ES-I3 (cell line): Measurements from ENCODE around the gene ANGPTL3.
"Not testable (repeated sequence)": the region's sequence is repeated elsewhere in the genome, so short reads cannot be mapped to it uniquely, and the experiment has no call there.

Experiments used
- H3K36me3 ChIP-seq: 2 replicates; pipeline ENCODE4 v1.6.1; 2013; ENCODE audit warnings: mild to moderate bottlenecking, low read length, control low read depth, moderate library complexity; ENCODE audit not compliant: insufficient read depth
- H3K4me1 ChIP-seq: 2 replicates; pipeline ENCODE4 v1.6.1; 2013; ENCODE audit warnings: mild to moderate bottlenecking, control low read depth, low read length; ENCODE audit not compliant: insufficient read depth
- H3K9ac ChIP-seq: 2 replicates; pipeline ENCODE4 v1.6.1; 2013; ENCODE audit warnings: low read depth, mild to moderate bottlenecking, low read length, moderate library complexity
- H3K9me3 ChIP-seq: 2 replicates; pipeline ENCODE4 v1.6.1; 2013; ENCODE audit warnings: mild to moderate bottlenecking, low read length, moderate library complexity; ENCODE audit not compliant: control insufficient read depth, insufficient read depth

ANGPTL3 gene

GRCh38 chr1:62599044-62599443, 1.7 kb downstream of the ANGPTL3 start:
- H3K9ac ChIP-seq = no peak overlapping the region
- no peaks in the 10 kb centered on the region for H3K36me3 ChIP-seq
- H3K4me1 ChIP-seq = peaks cover 2% of the 10 kb centered on the region; the same call in 1 of the 2 replicates
- no peaks in the 10 kb centered on the region for H3K9me3 ChIP-seq

GRCh38 chr1:62601457-62601856, 4.1 kb downstream of the ANGPTL3 start:
- Histone ChIP-seq H3K9me3 (no peaks in the 10 kb centered on the region), H3K36me3 (no peaks in the 10 kb centered on the region), H3K4me1 (no peaks in the 10 kb centered on the region), H3K9ac (no peak overlapping the region)

- Histone ChIP-seq H3K4me1 (peaks cover 3% of the 10 kb centered on the region; the same call in 1 of the 2 replicates), H3K36me3 (no peaks in the 10 kb centered on the region), H3K9ac (no peak overlapping the region), H3K9me3 (no peaks in the 10 kb centered on the region)
These were observed 11.6 kb downstream of the ANGPTL3 start for GRCh38 chr1:62608905-62609304.

GRCh38 chr1:62610588-62610987, 13.3 kb downstream of the ANGPTL3 start:
- not testable (repeated sequence) for H3K36me3 ChIP-seq, H3K9me3 ChIP-seq

GRCh38 chr1:62612770-62613169, 15.4 kb downstream of the ANGPTL3 start:
- no peaks in the 10 kb centered on the region for H3K9me3 ChIP-seq
- H3K36me3 ChIP-seq = no peaks in the 10 kb centered on the region
- peaks cover 3% of the 10 kb centered on the region; the same call in 1 of the 2 replicates for H3K4me1 ChIP-seq
- no peak overlapping the region for H3K9ac ChIP-seq

More at GRCh38 chr1:62610588-62610987, 13.3 kb downstream of the ANGPTL3 start:
- not testable (repeated sequence) for H3K9ac ChIP-seq, H3K4me1 ChIP-seq

GRCh38 chr1:62613325-62613727, 16.0 kb downstream of the ANGPTL3 start:
- no peaks in the 10 kb centered on the region for H3K9me3 ChIP-seq
- H3K9ac ChIP-seq = no peak overlapping the region; the same call in 1 of the 2 replicates
- H3K36me3 ChIP-seq = no peaks in the 10 kb centered on the region
- peaks cover 3% of the 10 kb centered on the region; the same call in 1 of the 2 replicates for H3K4me1 ChIP-seq

GRCh38 chr1:62613890-62614289, 16.6 kb downstream of the ANGPTL3 start:
- no peaks in the 10 kb centered on the region for H3K36me3 ChIP-seq
- H3K9me3 ChIP-seq = no peaks in the 10 kb centered on the region

GRCh38 chr1:62621907-62622306, 24.6 kb downstream of the ANGPTL3 start:
- peaks cover 14% of the 10 kb centered on the region; the same call in 1 of the 2 replicates for H3K4me1 ChIP-seq
- no peak overlapping the region for H3K9ac ChIP-seq
- no peaks in the 10 kb centered on the region for H3K36me3 ChIP-seq
- no peaks in the 10 kb centered on the region for H3K9me3 ChIP-seq

More at GRCh38 chr1:62613890-62614289, 16.6 kb downstream of the ANGPTL3 start:
- H3K4me1 ChIP-seq = peaks cover 3% of the 10 kb centered on the region; the same call in 1 of the 2 replicates
- H3K9ac ChIP-seq = no peak overlapping the region

- no peak overlapping the region for H3K9ac ChIP-seq
- H3K9me3 ChIP-seq = no peaks in the 10 kb centered on the region
- no peaks in the 10 kb centered on the region for H3K36me3 ChIP-seq
- peaks cover 14% of the 10 kb centered on the region; the same call in 1 of the 2 replicates for H3K4me1 ChIP-seq
These were observed 28.1 kb downstream of the ANGPTL3 start for GRCh38 chr1:62625415-62625814.

GRCh38 chr1:62628506-62628905, 31.2 kb downstream of the ANGPTL3 start:
- Histone ChIP-seq H3K4me1 (no peaks in the 10 kb centered on the region), H3K9me3 (no peaks in the 10 kb centered on the region), H3K9ac (no peak overlapping the region), H3K36me3 (peaks cover 3% of the 10 kb centered on the region; the same call in 1 of the 2 replicates)

GRCh38 chr1:62637392-62638105, 40.2 kb downstream of the ANGPTL3 start:
- H3K9me3 ChIP-seq = no peaks in the 10 kb centered on the region
- no peaks in the 10 kb centered on the region; the same call in 1 of the 2 replicates for H3K4me1 ChIP-seq
- peaks cover 3% of the 10 kb centered on the region; the same call in 1 of the 2 replicates for H3K36me3 ChIP-seq
- no peak overlapping the region for H3K9ac ChIP-seq

- Histone ChIP-seq H3K4me1 (no peaks in the 10 kb centered on the region), H3K36me3 (0 out of 2 replicates have a peak, but pooled peaks cover 3% of the 10 kb centered on the region), H3K9ac (no peak overlapping the region), H3K9me3 (no peaks in the 10 kb centered on the region)
These were observed 46.0 kb downstream of the ANGPTL3 start for GRCh38 chr1:62643283-62643682.

- H3K9ac ChIP-seq = no peak overlapping the region
- H3K36me3 ChIP-seq = no peaks in the 10 kb centered on the region
- H3K4me1 ChIP-seq = no peaks in the 10 kb centered on the region
- H3K9me3 ChIP-seq = no peaks in the 10 kb centered on the region
These were observed 55.1 kb downstream of the ANGPTL3 start for GRCh38 chr1:62652387-62652786.

- H3K4me1 ChIP-seq = no peaks in the 10 kb centered on the region
- H3K9ac ChIP-seq = no peak overlapping the region
- no peaks in the 10 kb centered on the region for H3K36me3 ChIP-seq
- no peaks in the 10 kb centered on the region for H3K9me3 ChIP-seq
These were observed 57.4 kb downstream of the ANGPTL3 start for GRCh38 chr1:62654744-62655143.
